Measurements from ENCODE around the gene INPP5K.
A peak's percentile ranks its signal among the peaks of the same experiment; 100 is the strongest.
"Not testable (repeated sequence)": the region's sequence is repeated elsewhere in the genome, so short reads cannot be mapped to it uniquely, and the experiment has no call there.

Gene INPP5K

DNA sequence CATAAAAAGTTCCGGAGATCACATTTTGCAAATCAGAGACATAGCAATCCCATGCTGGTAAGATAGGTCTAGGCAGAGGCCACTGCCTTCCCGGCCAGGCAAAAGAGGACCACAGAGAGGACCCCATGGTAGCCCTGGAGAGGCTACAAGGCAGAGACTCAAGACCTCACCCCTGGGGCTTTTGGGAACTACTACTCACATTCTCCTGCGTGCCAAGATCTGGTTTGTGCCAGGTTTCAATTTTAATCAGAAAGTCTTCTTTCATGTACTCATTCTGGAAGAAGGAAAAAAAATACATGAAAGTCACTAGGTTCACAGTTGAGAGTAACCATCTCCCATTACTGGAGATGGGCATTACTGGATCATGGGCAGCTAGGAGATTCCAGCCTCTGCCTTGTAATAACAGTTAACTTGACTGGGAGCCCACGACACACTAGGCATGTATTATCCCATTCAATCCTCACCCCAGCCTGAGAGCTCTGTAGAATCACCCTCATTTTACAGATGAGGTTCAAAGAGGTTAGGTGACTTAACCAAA is 25.0 kb upstream of the INPP5K start:
- TF ChIP-seq, protein P1, sequence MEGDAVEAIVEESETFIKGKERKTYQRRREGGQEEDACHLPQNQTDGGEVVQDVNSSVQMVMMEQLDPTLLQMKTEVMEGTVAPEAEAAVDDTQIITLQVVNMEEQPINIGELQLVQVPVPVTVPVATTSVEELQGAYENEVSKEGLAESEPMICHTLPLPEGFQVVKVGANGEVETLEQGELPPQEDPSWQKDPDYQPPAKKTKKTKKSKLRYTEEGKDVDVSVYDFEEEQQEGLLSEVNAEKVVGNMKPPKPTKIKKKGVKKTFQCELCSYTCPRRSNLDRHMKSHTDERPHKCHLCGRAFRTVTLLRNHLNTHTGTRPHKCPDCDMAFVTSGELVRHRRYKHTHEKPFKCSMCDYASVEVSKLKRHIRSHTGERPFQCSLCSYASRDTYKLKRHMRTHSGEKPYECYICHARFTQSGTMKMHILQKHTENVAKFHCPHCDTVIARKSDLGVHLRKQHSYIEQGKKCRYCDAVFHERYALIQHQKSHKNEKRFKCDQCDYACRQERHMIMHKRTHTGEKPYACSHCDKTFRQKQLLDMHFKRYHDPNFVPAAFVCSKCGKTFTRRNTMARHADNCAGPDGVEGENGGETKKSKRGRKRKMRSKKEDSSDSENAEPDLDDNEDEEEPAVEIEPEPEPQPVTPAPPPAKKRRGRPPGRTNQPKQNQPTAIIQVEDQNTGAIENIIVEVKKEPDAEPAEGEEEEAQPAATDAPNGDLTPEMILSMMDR (IDR thresholded peaks at IDR 0.05; ENCODE audit: low read depth, low read length): no peak
- DNase-seq (ENCODE audit: extremely low read depth, low read depth): no peak

DNA sequence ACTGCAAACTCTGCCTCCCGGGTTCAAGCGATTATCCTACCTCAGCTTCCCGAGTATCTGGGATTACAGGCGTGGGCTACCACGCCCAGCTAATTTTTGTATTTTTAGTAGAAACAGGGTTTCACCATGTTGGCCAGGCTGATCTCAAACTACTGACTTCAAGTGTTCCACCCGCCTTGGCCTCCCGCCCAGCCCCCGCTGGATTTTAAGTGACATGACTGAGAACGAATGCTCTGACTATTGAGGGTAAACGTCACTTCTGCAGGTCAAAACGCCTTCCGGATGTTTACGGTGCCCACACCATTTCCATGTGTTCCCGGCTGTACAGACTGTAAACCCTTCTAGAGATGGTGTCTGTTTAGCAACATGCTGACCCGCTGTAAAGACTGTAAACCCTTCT is 23.4 kb upstream of the INPP5K start:
- DNase-seq (ENCODE audit: extremely low read depth, low read depth): no peak
- TF ChIP-seq, protein P1 (IDR thresholded peaks at IDR 0.05; ENCODE audit: low read depth, low read length): no peak

DNA sequence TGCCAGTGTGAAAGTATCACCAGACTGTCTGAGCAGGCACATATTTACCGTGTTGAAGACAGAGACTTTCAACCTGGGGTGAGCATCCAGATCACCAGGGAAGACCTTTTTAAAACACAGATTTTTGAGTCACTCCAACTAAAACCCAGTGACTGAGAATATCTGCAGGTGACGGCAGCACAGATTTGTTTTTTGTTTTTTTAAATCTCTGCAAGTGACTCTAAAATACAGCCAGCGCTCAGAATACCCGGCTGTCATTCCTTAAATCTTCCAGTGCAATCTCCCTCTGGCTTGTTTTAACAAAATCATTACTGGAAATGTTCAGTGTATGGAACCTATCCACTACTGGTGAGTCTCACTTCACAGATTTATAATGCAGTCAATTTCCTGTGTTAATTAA is 19.3 kb upstream of the INPP5K start:
- no peak for DNase-seq (ENCODE audit: extremely low read depth, low read depth)
- TF ChIP-seq, protein P1 (IDR thresholded peaks at IDR 0.05; ENCODE audit: low read depth, low read length): no peak

DNA sequence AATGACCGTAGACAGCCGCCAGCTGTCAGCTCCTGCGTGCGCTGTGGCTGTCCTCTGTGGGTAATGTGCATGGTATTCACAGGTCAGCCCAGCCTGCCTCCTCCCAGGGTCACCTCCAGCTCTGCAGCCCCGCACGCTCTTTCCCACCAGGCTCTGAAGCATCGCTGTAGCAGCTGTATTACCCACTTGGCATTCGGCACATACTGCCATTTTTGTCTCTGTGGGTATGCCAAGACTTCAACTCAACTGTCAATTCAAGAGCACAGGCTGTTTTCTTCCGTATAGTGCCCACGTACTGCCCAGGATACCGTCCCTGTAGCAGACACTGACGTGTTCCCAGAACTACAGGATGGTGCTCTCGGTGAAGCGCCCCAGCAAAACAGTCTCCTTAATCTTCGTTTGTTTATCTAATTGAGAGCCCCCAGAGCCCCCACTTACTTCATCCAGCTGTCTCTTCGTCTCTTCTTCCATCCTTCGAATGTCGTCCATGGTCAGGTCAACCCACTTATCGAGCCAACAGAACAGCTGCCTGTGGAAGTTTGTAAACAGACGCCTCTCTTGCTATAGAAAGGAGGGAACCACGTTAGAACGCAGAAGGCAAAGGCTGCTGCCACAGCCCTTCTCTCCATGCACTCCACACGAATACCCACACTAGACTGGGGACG is 17.4 kb upstream of the INPP5K start:
- TF ChIP-seq, protein P1 (IDR thresholded peaks at IDR 0.05; ENCODE audit: low read depth, low read length): no peak
- no peak for DNase-seq (ENCODE audit: extremely low read depth, low read depth)

DNA sequence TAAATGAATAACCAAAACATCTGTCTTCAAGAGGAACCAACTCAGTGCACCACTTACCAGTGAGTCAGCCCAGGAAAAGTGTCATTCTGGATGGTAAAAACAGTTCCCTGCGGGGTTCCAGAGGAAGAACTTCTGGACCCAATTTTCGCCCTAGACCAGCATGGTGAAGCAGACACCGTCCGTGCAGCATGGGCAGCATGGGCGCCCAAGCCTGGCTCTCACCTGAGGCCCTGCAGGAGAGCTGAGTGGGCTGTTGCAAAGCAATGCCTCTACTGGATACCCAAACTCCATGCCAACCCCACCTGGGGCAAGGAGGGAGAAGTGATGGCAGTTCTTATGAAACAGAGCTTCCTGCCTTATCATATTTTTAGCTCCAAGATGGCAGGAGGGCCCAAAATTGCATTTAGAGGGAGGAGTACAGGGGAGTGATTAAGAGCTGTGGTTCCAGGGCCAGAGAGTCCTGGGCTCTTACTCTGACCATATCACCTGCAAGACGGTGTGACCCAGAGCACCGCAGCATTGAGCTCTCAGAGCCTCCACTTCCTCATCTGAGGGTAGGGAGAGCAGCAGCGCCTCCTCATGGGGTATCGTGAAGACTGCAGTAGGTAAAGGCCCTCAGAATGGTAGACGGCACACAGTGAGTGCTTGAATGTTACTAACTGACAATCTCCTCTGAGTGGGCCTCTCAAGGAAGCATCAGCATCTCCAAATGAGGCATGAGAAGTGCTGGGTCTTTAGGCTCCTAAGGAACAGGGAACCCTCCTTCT is 16.6 kb upstream of the INPP5K start:
- DNase-seq (ENCODE audit: extremely low read depth, low read depth): no peak
- TF ChIP-seq, protein P1 (IDR thresholded peaks at IDR 0.05; ENCODE audit: low read depth, low read length): peak; percentile 16

DNA sequence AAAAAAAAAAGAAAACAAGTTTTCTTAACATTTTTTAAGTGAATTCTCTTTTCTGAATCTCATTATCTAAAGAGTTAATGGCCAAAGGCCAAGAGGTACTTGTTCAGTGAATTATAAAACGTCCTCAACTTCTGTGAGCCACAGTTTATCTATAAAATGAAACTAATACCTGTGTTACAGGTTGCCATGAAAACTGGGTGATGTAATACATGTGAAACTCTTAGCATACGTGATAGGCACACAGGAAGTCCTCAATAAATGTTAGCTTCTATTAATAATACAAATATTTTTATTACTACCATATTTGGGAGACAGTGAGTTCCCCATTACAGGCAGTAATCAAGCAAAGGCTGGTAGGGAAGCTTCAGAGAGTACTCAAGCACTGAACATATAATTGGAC is 13.5 kb upstream of the INPP5K start:
- no peak for DNase-seq (ENCODE audit: extremely low read depth, low read depth)
- TF ChIP-seq, protein P1 (IDR thresholded peaks at IDR 0.05; ENCODE audit: low read depth, low read length): no peak

DNA sequence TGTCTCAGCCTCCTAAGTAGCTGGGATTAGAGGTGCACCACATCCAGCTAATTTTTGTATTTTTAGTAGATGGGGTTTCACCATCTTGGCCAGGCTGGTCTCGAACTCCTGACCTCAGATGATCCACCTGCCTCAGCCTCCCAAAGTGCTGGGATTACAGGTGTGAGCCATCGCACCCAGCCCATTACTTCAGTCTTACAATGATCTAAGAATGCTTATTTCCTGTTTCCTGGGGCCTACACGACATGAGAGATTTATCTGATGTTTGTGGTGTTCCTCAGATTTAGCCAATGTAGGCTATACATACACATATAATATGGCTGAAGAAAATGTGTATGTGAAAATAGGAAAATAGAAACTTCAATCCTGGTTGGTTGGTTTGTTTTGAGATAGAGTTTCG is 10.5 kb upstream of the INPP5K start:
- DNase-seq (ENCODE audit: extremely low read depth, low read depth): not testable (repeated sequence)
